GM19193 (cell line): ENCODE results near the gene SORBS1.

Source experiments
- POLR2A ChIP-seq: IDR thresholded peaks from 4 replicates; pipeline ENCODE4 v1.6.1; 2011; ENCODE audit not compliant: insufficient read depth, insufficient read length; ENCODE audit errors: extremely low read depth

The SORBS1 gene

DNA sequence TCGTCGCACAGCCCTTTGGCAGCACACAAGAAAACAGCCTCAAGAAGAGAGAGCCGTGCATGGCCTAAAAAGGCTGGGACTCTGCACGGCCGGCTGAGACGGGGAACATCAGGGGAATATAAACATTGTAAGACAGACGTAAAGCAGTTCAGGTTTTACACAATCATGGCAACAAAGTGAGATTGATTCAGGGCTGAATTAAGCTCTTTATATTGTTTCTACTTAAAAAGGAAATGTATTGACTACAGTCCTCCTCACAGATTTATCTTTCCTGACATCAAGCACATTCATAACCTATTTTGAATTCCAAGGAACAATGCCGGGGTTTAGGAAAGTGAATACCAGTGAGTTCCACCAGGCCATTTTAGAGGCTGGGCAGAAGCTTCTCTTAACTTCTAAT lies 25.2 kb downstream of the SORBS1 start:
- TF ChIP-seq POLR2A: no peak

DNA sequence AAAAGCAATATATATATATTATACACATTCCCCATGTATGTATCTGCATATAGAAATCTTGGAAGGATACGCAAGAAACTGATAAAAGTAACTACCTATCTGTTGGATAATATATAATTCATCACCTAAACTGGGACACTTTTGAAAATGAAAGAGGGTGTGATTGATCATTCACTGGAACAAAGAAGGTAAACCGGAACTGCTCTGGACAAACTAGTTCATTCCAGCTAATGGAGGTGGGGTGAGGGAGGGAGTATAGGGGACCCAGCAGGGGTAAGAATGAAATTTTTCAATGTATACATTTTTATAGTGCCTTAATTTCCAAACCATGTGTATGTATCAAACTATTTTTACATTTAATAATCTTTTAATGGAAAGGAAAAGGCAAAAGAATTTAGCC lies 25.6 kb downstream of the SORBS1 start:
- TF ChIP-seq POLR2A: no peak

DNA sequence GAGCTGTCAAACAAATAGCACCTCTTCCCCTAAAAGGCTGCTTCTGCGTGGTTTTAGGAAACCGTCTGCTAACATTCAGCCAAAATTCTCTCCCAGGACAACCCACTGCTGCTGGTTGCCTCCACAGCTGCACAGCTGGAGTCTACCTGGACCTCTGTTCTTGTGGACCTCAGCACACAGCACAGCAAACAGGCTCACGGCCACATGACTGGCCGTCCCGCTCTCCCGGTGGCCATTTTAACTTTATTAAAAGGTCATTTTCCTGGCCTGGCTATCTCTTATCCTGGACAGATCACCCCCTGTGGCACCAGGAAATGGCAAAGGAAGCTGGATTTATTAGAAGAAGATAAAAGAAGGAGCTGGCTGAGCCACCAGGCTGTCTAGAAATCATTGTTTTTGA lies 27.6 kb downstream of the SORBS1 start:
- no peak for TF ChIP-seq POLR2A

DNA sequence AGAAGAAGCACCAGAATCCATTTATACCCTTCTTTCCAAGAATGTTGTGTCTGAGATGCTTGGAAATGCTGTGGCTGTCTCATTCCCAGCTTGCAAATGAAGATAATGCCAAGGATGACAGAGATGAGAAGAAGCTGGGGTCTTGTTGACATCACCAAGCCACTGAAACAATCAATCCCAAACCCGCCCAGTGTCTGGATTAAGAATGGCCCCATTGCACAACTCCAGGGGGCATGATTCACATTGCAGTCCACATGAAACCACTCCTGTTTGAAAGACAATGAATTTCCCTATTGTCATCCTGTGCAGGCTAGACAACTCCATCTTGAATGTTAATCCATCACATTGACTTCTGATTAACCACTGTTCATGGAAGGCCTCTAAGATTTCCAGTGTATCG lies 28.6 kb downstream of the SORBS1 start:
- no peak for TF ChIP-seq POLR2A

DNA sequence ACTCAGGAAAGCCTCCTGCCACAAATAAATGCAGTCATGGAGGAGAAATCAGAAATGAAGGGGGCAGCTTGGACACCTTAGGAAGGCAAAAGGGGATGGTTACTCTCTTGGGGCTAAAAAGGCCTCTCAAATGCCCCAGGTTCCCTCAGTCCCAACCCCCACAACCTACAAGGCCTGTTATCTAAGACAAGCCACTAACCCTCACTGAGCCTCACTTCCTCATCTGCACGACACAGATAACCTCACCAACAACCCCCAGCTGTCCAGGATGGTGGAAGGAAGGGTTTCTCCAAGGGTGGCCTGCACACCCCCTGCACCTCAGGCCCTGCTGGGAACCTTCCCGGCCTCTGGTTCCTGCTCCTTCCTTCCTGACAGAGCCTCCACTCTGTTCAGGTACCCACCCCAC lies 29.2 kb downstream of the SORBS1 start:
- no peak for TF ChIP-seq POLR2A

DNA sequence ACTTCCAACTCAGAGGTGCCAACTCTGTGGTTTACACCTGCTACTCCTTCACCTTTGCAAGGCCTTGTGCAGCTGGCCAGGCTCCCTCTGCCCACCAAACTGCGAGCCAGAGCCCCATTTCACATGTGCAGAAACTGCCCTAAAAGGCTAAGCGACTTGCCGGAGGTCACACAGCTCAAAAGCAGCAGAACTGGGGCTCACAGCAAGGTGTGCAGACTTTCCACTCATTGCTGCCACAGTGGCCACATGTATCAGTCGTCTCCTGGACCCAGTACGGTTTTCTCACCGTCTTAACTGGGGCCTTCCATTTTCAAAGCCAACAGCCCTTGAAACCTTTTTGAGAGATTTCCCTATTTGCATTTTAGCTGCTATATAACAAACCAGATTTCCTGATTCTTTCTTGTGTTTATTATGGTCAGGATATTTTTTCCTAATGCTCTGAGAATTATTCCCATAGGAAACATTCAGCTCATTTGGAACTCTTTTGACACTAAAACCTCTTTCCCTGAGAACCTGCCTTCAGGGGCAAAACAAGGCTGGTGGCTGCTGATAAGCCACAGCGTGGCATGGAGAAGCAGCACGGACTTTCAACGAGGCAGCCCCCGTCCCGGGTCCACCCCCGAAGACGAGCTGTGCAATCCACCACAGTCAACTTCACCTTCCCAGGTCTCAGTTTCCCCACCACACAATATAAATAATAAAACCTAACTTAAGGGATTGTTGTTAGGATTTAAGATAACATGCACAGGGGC lies 29.9 kb downstream of the SORBS1 start:
- TF ChIP-seq POLR2A: no peak

DNA sequence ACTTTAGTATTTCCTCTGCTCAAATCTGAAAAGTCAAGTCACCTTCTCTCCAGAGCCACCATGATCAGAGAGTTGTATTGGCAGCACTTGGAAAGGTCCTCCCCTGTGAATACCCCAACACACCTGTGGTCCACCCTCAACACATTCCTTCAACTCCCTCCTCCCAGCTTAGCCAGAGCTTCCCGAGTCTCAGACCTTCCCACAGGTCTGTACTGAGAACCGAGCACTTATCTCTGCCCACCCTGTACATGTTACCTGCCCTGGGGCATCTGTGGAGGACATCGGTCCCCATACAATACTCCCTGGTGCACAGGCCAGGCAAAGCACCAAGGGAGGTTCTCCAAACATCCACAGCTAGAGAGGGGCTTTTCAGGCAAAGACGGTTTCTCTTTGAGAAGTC lies 30.6 kb downstream of the SORBS1 start:
- no peak for TF ChIP-seq POLR2A

DNA sequence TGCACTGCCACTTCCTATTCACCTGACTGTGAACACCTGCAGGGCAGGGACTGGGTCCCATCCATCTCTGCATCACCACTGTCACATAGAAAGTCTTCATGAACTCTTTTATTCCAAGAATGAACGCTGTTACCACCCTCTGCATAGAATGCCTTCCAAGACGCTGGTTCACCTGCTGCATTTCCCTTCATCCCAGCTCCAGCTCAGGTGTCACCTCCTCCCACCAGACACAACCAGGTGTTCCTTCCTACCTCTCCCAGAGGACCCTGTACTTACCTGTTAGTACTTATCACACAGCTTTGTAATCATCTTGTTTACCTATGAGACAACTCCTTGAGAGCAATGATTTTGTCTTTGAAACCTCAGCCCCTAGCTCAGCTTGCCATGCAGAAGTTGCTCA lies 31.1 kb downstream of the SORBS1 start:
- no peak for TF ChIP-seq POLR2A

DNA sequence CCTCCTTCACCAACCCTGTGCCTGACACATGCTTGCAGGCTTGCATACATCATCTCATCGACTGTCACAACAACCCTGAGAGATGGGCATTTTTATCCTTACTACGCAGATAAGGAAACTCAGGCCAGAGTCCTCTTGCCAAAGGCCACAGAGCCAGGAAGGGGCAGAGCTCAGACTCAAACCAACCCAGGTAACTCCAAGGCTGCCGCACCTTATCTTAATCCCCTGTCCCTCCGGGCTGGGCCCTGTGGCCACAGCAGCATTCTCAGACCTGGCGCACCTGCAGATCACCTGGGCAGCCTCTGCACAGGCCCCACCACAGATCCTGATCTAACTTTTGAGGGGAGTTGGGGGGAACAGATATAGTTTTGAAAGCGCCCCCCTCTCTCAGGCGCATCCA lies 35.1 kb downstream of the SORBS1 start:
- no peak for TF ChIP-seq POLR2A

DNA sequence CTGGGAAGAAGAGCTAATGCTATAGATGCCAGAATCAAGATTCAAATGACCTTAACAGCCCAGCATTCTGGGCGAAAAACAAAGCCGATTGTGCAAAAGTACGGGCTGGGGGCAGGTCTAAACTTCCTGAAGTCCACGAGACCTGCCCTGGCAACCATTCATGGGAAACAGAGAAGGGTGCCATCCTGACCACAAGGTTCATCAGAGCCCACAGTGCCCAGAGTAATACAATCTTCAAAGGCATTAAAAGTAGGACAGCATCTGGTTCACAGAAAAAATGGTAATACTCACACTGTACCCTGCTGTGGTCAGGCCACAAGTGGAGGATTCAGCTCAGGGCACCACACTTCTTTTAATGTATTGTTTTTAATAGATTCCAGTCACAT lies 36.1 kb downstream of the SORBS1 start:
- TF ChIP-seq POLR2A: no peak

DNA sequence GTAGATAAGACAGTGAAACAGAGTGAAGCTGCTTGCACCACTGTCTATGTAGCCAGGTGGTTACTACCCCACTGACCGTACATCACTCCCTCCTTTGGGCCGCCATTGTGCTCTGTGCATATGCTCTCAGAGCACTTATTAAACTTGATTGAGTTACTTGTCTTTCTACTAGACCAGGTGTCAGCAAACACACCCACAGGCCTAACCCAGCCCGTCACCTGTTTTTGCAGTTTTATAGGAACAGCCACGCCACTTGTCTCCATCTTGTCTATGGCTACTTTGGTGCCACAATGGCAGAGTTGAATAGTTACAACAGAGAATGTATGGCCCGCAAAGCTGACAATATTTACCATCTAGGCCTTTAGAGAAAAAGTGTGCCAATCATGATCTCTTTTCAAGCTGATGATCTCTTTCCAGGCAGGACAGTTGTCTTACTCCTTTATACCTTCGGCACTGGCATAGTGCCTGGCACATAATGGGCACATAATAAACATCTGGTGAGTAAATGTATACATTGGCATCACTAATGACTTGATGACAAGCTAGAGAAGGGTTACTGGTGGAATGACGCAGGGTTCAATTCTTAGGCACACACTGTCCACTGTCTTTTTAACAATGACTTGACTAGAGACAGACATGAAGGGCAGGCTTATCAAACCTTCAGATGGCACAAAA lies 36.7 kb downstream of the SORBS1 start:
- no peak for TF ChIP-seq POLR2A

DNA sequence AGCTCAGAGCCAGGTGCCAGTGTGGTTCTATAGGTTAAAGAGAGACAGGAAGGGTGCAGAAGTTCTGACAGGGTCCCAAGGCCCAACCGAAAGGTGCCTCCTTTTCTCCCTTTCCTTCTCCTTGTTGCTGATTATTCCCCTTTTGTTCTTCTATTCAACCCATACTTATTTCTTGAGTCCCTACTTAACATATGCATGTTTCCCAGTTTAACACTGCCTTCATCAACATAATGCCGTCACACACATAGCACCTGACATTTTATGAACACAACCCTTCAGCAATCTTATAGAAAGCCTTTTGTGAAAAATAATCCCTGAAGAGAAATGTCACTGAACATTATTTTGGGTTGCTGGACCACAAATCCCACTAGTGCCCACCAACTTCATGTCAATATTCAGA lies 39.1 kb downstream of the SORBS1 start:
- no peak for TF ChIP-seq POLR2A

DNA sequence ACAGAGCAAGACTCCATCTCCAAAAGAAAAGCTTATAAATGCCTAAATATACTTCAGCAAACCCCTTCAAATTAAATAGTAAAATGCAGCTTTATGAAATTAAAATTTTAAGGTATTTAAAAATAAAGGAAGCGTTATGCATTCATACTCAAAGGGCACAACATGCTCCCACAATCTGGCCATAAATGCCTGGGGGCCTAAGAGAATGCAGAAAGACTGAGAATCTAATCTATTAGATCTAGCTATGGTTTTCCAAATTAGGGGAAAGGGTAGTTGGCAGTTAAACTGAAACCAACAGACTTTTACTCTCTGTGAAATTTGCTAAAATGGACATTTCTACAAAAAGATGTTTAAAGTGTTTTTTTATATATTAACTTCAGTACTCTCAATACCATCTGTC lies 40.6 kb downstream of the SORBS1 start:
- no peak for TF ChIP-seq POLR2A

DNA sequence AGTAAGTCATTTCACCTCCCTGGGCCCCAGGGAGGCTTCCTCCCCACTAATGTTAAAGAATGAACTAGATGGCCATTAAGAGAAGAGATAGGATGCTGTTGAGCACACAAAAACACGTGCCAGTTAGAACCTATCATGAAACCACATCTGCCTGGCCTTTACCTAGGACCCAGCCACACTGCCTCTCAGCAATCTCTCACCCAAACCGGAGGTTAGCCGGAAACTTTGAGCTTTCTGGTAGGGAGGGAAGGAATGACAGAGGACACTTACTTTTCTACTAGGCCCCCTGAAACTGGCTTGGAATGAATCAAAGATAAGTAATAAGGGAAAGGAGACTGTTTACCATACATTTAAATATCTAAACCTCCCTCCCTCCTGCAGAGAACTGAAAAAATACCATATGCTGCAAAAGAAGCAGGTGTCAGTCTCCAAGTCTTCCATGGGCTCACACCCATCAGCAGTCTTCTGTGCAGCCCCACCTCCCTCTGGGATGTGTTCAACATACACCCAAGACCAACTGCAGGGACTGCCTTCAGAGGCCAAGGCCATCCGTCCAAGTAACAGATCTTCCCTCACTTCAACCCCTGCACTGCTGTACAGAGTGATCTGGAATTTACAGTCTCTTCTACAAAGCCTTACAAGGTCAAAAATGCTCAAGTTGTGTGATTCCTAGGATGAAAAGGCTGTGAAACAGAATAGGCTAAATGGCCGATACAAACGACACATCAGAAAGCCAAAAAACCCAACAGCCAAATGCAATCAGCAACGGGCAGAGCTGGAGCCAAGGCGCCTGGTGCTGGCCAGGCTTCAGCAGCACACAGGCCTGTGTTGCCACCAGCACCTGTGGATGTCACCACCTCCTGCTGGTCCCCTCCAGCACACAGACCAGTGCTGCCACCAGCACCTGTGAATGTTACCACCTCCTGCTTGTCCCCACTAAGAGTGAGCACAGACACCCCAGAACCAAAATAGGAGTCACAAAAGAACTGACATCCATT lies 42.4 kb downstream of the SORBS1 start:
- TF ChIP-seq POLR2A: no peak
